Measurements from ENCODE around the gene EFCAB6. TPM values are rescaled to one million over a fixed set of nuclear protein-coding genes. Genes with fewer than 3 reads are reported as not detected.

EFCAB6 gene
- total RNA-seq, 1 donor from 2014 or later, result not detected

GRCh38 chr22:43693249-43693648 is 118.9 kb downstream of the EFCAB6 start:
- Mint-ChIP-seq H3K27ac (no peak overlapping the region), H3K4me1 (no peaks in the 10 kb centered on the region), H3K9me3 (peaks cover 5% of the 10 kb centered on the region), H3K4me3 (no peak overlapping the region), H3K36me3 (ENCODE audit: low read depth) (no peaks in the 10 kb centered on the region), H3K27me3 (peaks cover 27% of the 10 kb centered on the region)
- CTCF ChIA-PET, result no interaction called here
- intact Hi-C loops (cut with micrococcal nuclease), result no loop called here
- POLR2A ChIA-PET, result no interaction called here
- TF ChIP-seq CTCF (IDR thresholded peaks at IDR 0.05), result no peak
- DNase-seq, result no peak
- no peak for ATAC-seq (ENCODE audit: low read depth)

- POLR2A ChIA-PET, result no interaction called here
- CTCF ChIA-PET, result no interaction called here
- no peak for ATAC-seq (ENCODE audit: low read depth)
- H3K36me3 Mint-ChIP-seq (ENCODE audit: low read depth), result no peaks in the 10 kb centered on the region
- no peaks in the 10 kb centered on the region for H3K4me1 Mint-ChIP-seq
- peaks cover 5% of the 10 kb centered on the region for H3K9me3 Mint-ChIP-seq
- peaks cover 25% of the 10 kb centered on the region for H3K27me3 Mint-ChIP-seq
- no peak overlapping the region for H3K27ac Mint-ChIP-seq
- no peak for TF ChIP-seq CTCF (IDR thresholded peaks at IDR 0.05)
- DNase-seq, result no peak
- H3K4me3 Mint-ChIP-seq, result no peak overlapping the region
- intact Hi-C loops (cut with micrococcal nuclease), result no loop called here
Measured at GRCh38 chr22:43689356-43689755, 122.7 kb downstream of the EFCAB6 start.

- H3K36me3 Mint-ChIP-seq (ENCODE audit: low read depth), result no peaks in the 10 kb centered on the region
- ATAC-seq (ENCODE audit: low read depth), result no peak
- CTCF ChIA-PET, result no interaction called here
- no peak for TF ChIP-seq CTCF (IDR thresholded peaks at IDR 0.05)
- peaks cover 7% of the 10 kb centered on the region for H3K27me3 Mint-ChIP-seq
- POLR2A ChIA-PET, result no interaction called here
- peaks cover 8% of the 10 kb centered on the region for H3K9me3 Mint-ChIP-seq
- no peak for DNase-seq
- no peak overlapping the region for H3K4me3 Mint-ChIP-seq
- no peaks in the 10 kb centered on the region for H3K4me1 Mint-ChIP-seq
- intact Hi-C loops (cut with micrococcal nuclease), result no loop called here
- H3K27ac Mint-ChIP-seq, result no peak overlapping the region
Measured at GRCh38 chr22:43682851-43683250, 129.3 kb downstream of the EFCAB6 start.

GRCh38 chr22:43681731-43682360 is 130.3 kb downstream of the EFCAB6 start:
- no peaks in the 10 kb centered on the region for H3K4me1 Mint-ChIP-seq
- ATAC-seq (ENCODE audit: low read depth) (no peak), DNase-seq (no peak)
- H3K27me3 Mint-ChIP-seq, result peaks cover 7% of the 10 kb centered on the region
- POLR2A ChIA-PET, result no interaction called here
- H3K36me3 Mint-ChIP-seq (ENCODE audit: low read depth), result no peaks in the 10 kb centered on the region
- CTCF ChIA-PET, result no interaction called here
- H3K4me3 Mint-ChIP-seq, result no peak overlapping the region
- TF ChIP-seq CTCF (IDR thresholded peaks at IDR 0.05), result no peak
- intact Hi-C loops (cut with micrococcal nuclease), result no loop called here
- H3K9me3 Mint-ChIP-seq, result peaks cover 8% of the 10 kb centered on the region
- H3K27ac Mint-ChIP-seq, result no peak overlapping the region

- Mint-ChIP-seq H3K9me3 (peaks cover 3% of the 10 kb centered on the region), H3K4me1 (no peaks in the 10 kb centered on the region), H3K36me3 (ENCODE audit: low read depth) (no peaks in the 10 kb centered on the region), H3K27ac (no peak overlapping the region), H3K4me3 (no peak overlapping the region), H3K27me3 (peaks cover 13% of the 10 kb centered on the region)
- POLR2A ChIA-PET, result no interaction called here
- TF ChIP-seq CTCF (IDR thresholded peaks at IDR 0.05), result no peak
- no peak for DNase-seq
- intact Hi-C loops (cut with micrococcal nuclease), result no loop called here
- ATAC-seq (ENCODE audit: low read depth), result no peak
- CTCF ChIA-PET, result no interaction called here
Measured at GRCh38 chr22:43670513-43670912, 141.6 kb downstream of the EFCAB6 start.
